Adipocyte (in vitro differentiated cells): ENCODE measurements around the gene LGALS7.
"Not testable (repeated sequence)": the region's sequence is repeated elsewhere in the genome, so short reads cannot be mapped to it uniquely, and the experiment has no call there.

Source experiments
- DNase-seq: peaks from one replicate; pipeline ENCODE4 v3.0.0-alpha.2; 2015; ENCODE audit warnings: low read depth
- H3K27me3 ChIP-seq: replicated peaks from 2 replicates; pipeline ENCODE4 v1.7.0; 2013; ENCODE audit warnings: mild to moderate bottlenecking, low read length, moderate library complexity; ENCODE audit not compliant: control insufficient read depth, insufficient read depth
- H3K36me3 ChIP-seq: 2 replicates; pipeline ENCODE4 v1.7.0; 2013; ENCODE audit warnings: low read length, mild to moderate bottlenecking, moderate library complexity; ENCODE audit not compliant: control insufficient read depth, insufficient read depth, severe bottlenecking
- H3K4me1 ChIP-seq: 2 replicates; pipeline ENCODE4 v1.7.0; 2013; ENCODE audit warnings: mild to moderate bottlenecking, low read length, moderate library complexity; ENCODE audit not compliant: control insufficient read depth, insufficient read depth
- H3K4me3 ChIP-seq: 2 replicates; pipeline ENCODE4 v1.7.0; 2013; ENCODE audit warnings: mild to moderate bottlenecking, low read length, moderate library complexity
- H3K9ac ChIP-seq: 2 replicates; pipeline ENCODE4 v1.7.0; 2013; ENCODE audit warnings: mild to moderate bottlenecking, low read length, moderate library complexity
- H3K9me3 ChIP-seq: 2 replicates; pipeline ENCODE4 v1.7.0; 2013; ENCODE audit warnings: mild to moderate bottlenecking, low read length, moderate library complexity; ENCODE audit not compliant: control insufficient read depth

Gene LGALS7

GRCh38 chr19:38765214-38765613 lies 8.1 kb downstream of the LGALS7 start:
- no peaks in the 10 kb centered on the region for H3K9me3 ChIP-seq
- no peaks in the 10 kb centered on the region for H3K4me1 ChIP-seq
- no peak for DNase-seq
- H3K4me3 ChIP-seq, result no peak overlapping the region
- no peaks in the 10 kb centered on the region for H3K36me3 ChIP-seq
- H3K27me3 ChIP-seq, result no peaks in the 10 kb centered on the region
- H3K9ac ChIP-seq, result no peak overlapping the region

- Histone ChIP-seq H3K9me3 (no peaks in the 10 kb centered on the region), H3K27me3 (no peaks in the 10 kb centered on the region), H3K9ac (no peak overlapping the region), H3K4me3 (no peak overlapping the region), H3K4me1 (no peaks in the 10 kb centered on the region), H3K36me3 (no peaks in the 10 kb centered on the region)
- no peak for DNase-seq
Observed at GRCh38 chr19:38763795-38764220, 9.5 kb downstream of the LGALS7 start.

GRCh38 chr19:38761884-38762389 lies 11.4 kb downstream of the LGALS7 start:
- not testable (repeated sequence) for H3K4me3 ChIP-seq, H3K36me3 ChIP-seq, H3K27me3 ChIP-seq, DNase-seq, H3K4me1 ChIP-seq, H3K9me3 ChIP-seq, H3K9ac ChIP-seq

GRCh38 chr19:38760805-38761517 lies 12.4 kb downstream of the LGALS7 start:
- H3K36me3 ChIP-seq, H3K27me3 ChIP-seq, DNase-seq, H3K4me3 ChIP-seq, H3K9ac ChIP-seq, H3K4me1 ChIP-seq, H3K9me3 ChIP-seq: not testable (repeated sequence)

GRCh38 chr19:38759590-38760003 lies 13.7 kb downstream of the LGALS7 start:
- Histone ChIP-seq H3K27me3 (no peaks in the 10 kb centered on the region), H3K9ac (no peak overlapping the region), H3K4me3 (no peak overlapping the region), H3K36me3 (no peaks in the 10 kb centered on the region), H3K4me1 (no peaks in the 10 kb centered on the region), H3K9me3 (peaks cover 4% of the 10 kb centered on the region)
- no peak for DNase-seq

- not testable (repeated sequence) for DNase-seq, H3K4me1 ChIP-seq, H3K36me3 ChIP-seq, H3K9ac ChIP-seq, H3K4me3 ChIP-seq, H3K27me3 ChIP-seq, H3K9me3 ChIP-seq
Observed at GRCh38 chr19:38754196-38754595, 19.1 kb downstream of the LGALS7 start.

GRCh38 chr19:38753783-38754182 lies 19.5 kb downstream of the LGALS7 start:
- not testable (repeated sequence) for H3K9ac ChIP-seq, H3K9me3 ChIP-seq, H3K36me3 ChIP-seq, H3K27me3 ChIP-seq, DNase-seq, H3K4me1 ChIP-seq, H3K4me3 ChIP-seq

- H3K4me3 ChIP-seq, result no peak overlapping the region
- H3K27me3 ChIP-seq, result no peaks in the 10 kb centered on the region
- H3K36me3 ChIP-seq, result no peaks in the 10 kb centered on the region
- H3K9ac ChIP-seq, result no peak overlapping the region
- H3K9me3 ChIP-seq, result peaks cover 4% of the 10 kb centered on the region
- no peaks in the 10 kb centered on the region for H3K4me1 ChIP-seq
- DNase-seq, result no peak
Observed at GRCh38 chr19:38745316-38745715, 28.0 kb downstream of the LGALS7 start.

- no peaks in the 10 kb centered on the region for H3K9me3 ChIP-seq
- no peak for DNase-seq
- H3K4me1 ChIP-seq, result no peaks in the 10 kb centered on the region
Observed at GRCh38 chr19:38744874-38745273, 28.4 kb downstream of the LGALS7 start.

GRCh38 chr19:38744298-38744681 lies 29.0 kb downstream of the LGALS7 start, which contains the start of gene CAPN12:
TSS of gene CAPN12 (minus strand) at chr19:38744474. CDS start at chr19:38744165, 309 bp downstream.
- Histone ChIP-seq H3K27me3 (no peaks in the 10 kb centered on the region), H3K9me3 (no peaks in the 10 kb centered on the region), H3K4me1 (no peaks in the 10 kb centered on the region), H3K36me3 (no peaks in the 10 kb centered on the region), H3K4me3 (no peak within 1 kb of the TSS), H3K9ac (no peak within 1 kb of the TSS)
- DNase-seq, result no peak

More at GRCh38 chr19:38744874-38745273, 28.4 kb downstream of the LGALS7 start:
- H3K27me3 ChIP-seq, result no peaks in the 10 kb centered on the region
- H3K4me3 ChIP-seq, result no peak overlapping the region
- no peak overlapping the region for H3K9ac ChIP-seq
- H3K36me3 ChIP-seq, result no peaks in the 10 kb centered on the region

- Histone ChIP-seq H3K4me3 (no peak overlapping the region), H3K9me3 (no peaks in the 10 kb centered on the region), H3K36me3 (no peaks in the 10 kb centered on the region), H3K4me1 (no peaks in the 10 kb centered on the region), H3K27me3 (no peaks in the 10 kb centered on the region), H3K9ac (no peak overlapping the region)
- no peak for DNase-seq
Observed at GRCh38 chr19:38743394-38744297, 29.7 kb downstream of the LGALS7 start.
